Measurements from ENCODE around the gene PRKAG1.
A peak's percentile ranks its signal among the peaks of the same experiment; 100 is the strongest.

PRKAG1 gene

DNA sequence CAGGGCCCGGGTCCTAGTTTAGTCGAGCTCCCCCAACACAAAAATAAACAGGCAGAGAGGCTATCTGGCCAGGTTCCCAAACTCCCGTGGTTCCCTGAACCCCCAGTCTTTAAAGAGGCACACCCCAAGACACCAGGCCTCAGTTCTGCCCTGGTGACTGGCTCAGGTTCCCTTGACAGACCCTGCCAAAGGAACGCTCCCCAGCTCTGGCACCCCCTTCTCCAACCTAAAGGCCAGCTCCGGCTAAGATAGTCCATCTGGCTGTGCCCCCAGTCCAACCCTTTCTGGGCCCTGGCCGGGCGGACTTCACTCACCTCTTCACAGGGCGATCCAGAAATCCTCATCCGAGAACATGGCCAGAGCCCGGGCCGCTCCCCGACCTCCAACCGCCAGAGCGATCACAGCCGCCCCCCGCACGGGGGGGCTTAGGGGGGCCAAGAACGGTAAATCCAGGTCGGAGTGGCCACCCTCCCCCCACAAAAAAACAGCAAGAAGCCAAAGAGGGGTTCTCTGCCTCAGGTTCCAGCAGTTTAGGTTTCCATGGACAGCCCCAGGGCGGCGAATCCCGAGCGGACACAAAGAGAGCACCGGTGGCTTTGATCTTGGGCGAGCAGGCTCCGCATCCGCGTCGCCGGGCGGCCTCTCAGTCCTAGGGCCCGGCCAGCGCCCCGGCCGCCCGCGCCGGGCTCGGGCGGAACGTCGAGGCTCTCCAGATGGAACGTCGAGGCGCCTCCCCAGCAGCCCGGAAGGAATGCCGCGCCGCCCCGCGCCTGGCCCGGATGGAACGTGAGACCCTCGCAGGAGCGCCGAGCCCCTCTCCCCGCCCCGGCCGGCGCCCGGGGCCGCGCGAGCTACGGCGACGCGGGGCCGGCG, 41.0 kb upstream of the PRKAG1 start:
- TF ChIP-seq, protein P1, sequence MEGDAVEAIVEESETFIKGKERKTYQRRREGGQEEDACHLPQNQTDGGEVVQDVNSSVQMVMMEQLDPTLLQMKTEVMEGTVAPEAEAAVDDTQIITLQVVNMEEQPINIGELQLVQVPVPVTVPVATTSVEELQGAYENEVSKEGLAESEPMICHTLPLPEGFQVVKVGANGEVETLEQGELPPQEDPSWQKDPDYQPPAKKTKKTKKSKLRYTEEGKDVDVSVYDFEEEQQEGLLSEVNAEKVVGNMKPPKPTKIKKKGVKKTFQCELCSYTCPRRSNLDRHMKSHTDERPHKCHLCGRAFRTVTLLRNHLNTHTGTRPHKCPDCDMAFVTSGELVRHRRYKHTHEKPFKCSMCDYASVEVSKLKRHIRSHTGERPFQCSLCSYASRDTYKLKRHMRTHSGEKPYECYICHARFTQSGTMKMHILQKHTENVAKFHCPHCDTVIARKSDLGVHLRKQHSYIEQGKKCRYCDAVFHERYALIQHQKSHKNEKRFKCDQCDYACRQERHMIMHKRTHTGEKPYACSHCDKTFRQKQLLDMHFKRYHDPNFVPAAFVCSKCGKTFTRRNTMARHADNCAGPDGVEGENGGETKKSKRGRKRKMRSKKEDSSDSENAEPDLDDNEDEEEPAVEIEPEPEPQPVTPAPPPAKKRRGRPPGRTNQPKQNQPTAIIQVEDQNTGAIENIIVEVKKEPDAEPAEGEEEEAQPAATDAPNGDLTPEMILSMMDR (IDR thresholded peaks at IDR 0.05; ENCODE audit: control extremely low read depth, extremely low read depth, low read depth, missing control alignments), result no peak
- no peak for DNase-seq (ENCODE audit: extremely low spot score)
- POLR2A ChIA-PET, result interaction anchor here (0.9 kb wide), 1 partner anchor 71 kb away, joined by 3 read pairs; no protein-coding TSS in a partner anchor
- CTCF ChIA-PET, result interaction anchor here (0.8 to 3.3 kb wide), 6 partner anchors 16 to 40 kb away, joined by 3 to 15 read pairs (median 6); no protein-coding TSS in a partner anchor

DNA sequence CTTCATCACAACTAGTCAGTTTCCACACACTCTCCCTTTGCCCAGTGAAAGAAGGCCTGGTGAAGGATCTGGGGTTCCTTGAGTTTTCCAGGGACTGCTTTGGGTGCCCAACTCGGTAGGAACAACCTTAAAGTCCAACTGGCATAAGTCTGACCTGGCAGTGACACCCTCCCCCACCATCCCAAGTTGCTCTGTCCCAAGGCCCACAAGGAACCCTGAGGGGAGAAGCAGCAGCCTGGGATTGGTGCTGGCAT, 40.4 kb upstream of the PRKAG1 start:
- POLR2A ChIA-PET, result interaction anchor here (0.6 to 0.9 kb wide), 3 partner anchors 42 to 71 kb away, joined by 3 to 4 read pairs (median 3); no protein-coding TSS in a partner anchor
- CTCF ChIA-PET, result interaction anchor here (0.6 to 3.3 kb wide), 7 partner anchors 11 to 46 kb away, joined by 3 to 15 read pairs (median 5); partner anchors contain the start of gene RHEBL1
- DNase-seq (ENCODE audit: extremely low spot score), result no peak
- TF ChIP-seq, protein P1 (IDR thresholded peaks at IDR 0.05; ENCODE audit: control extremely low read depth, extremely low read depth, low read depth, missing control alignments), result no peak

- no peak for DNase-seq (ENCODE audit: extremely low spot score)
- POLR2A ChIA-PET, result interaction anchor here (0.6 to 1.0 kb wide), 5 partner anchors 15 to 72 kb away, joined by 3 to 4 read pairs (median 3); no protein-coding TSS in a partner anchor
- CTCF ChIA-PET, result interaction anchor here (0.6 to 3.3 kb wide), 10 partner anchors 11 to 72 kb away, joined by 3 to 15 read pairs (median 4); partner anchors contain the start of gene RHEBL1
- TF ChIP-seq, protein P1 (IDR thresholded peaks at IDR 0.05; ENCODE audit: control extremely low read depth, extremely low read depth, low read depth, missing control alignments), result no peak
Measured at GRCh38 chr12:49058366-49059044, 39.9 kb upstream of the PRKAG1 start.

DNA sequence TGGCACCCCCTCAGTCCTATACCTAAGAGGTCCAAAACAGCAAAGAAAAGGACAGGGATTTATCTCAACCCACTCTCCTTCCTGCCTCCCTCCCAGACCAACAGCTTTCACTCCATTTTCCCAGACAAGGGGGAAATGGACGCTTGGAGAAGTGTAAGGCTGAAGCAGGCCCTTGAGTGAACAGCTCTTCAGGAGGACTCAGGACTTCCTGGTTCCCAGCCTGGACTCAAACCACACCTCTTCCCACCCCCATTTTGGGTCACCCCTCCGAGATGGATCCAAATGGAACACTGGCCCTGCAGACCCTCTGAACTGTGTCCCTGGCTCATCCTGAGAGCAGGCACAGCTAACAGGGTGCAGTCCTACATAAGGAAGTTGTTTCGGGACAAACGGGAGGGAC, 39.3 kb upstream of the PRKAG1 start:
- TF ChIP-seq, protein P1 (IDR thresholded peaks at IDR 0.05; ENCODE audit: control extremely low read depth, extremely low read depth, low read depth, missing control alignments), result no peak
- POLR2A ChIA-PET, result interaction anchor here (0.6 to 1.0 kb wide), 3 partner anchors 14 to 511 kb away, joined by 3 read pairs; no protein-coding TSS in a partner anchor
- CTCF ChIA-PET, result interaction anchor here (1.0 to 3.3 kb wide), 10 partner anchors 14 to 73 kb away, joined by 3 to 15 read pairs (median 4); no protein-coding TSS in a partner anchor
- no peak for DNase-seq (ENCODE audit: extremely low spot score)

DNA sequence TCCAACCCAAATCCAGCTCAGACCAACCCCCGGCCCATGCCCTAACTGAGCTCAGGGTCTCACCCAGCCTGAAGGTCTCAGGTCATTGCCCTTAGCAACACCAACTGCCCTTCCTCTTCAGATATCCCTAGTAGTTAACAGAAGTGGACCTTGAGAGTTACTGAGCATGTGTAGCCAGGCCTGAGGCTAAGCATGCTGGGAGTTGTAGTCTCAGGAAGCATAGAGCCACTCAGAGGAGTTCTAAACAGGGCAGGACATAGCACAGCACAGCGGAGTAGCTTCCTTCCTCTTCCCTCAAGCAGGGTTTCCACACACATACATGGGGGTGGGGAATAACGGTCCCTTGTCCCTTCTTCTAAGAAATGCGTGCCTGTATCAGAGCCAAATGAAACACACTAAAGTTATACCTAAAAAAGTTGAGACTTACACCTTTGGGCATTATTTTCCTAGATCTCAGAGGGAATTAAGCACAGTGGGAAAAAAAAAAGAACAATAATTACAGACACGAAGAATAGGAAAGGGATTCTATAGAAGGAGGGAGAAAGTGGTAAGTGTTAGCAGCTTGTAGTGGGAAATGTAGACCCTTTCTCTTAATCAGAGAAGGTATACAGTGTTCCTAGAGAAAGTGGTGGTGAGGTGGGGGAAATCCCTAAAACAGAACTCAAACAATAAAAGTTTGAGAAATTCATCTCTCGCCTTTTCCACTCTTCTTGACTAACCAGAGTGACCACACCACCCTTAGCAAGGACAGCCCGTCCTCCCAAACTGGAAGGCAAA, 37.6 kb upstream of the PRKAG1 start:
- TF ChIP-seq, protein P1 (IDR thresholded peaks at IDR 0.05; ENCODE audit: control extremely low read depth, extremely low read depth, low read depth, missing control alignments), result no peak
- ChIA-PET CTCF (interaction anchor here (1.1 to 4.0 kb wide), 8 partner anchors 8 to 59 kb away, joined by 3 to 30 read pairs (median 5); no protein-coding TSS in a partner anchor), POLR2A (interaction anchor here (0.7 to 1.3 kb wide), 3 partner anchors 8 to 75 kb away, joined by 3 to 4 read pairs (median 3); partner anchors contain the start of gene TUBA1B)
- peak; percentile 86 for DNase-seq (ENCODE audit: extremely low spot score)

Measured in GM10248 (cell line).